Ramos (cell line): ENCODE data around the gene ST3GAL4.
"Not testable (repeated sequence)": the region's sequence is repeated elsewhere in the genome, so short reads cannot be mapped to it uniquely, and the experiment has no call there.

Experiments used
- in situ Hi-C: fragments of 300-500 bp; cut with MboI; formaldehyde crosslinking; loops from one replicate; pipeline ENCODE4 v1.14.3; 2022; ENCODE audit warnings: low sequenced_read_pairs; ENCODE audit not compliant: unreplicated experiment

ST3GAL4 gene

DNA sequence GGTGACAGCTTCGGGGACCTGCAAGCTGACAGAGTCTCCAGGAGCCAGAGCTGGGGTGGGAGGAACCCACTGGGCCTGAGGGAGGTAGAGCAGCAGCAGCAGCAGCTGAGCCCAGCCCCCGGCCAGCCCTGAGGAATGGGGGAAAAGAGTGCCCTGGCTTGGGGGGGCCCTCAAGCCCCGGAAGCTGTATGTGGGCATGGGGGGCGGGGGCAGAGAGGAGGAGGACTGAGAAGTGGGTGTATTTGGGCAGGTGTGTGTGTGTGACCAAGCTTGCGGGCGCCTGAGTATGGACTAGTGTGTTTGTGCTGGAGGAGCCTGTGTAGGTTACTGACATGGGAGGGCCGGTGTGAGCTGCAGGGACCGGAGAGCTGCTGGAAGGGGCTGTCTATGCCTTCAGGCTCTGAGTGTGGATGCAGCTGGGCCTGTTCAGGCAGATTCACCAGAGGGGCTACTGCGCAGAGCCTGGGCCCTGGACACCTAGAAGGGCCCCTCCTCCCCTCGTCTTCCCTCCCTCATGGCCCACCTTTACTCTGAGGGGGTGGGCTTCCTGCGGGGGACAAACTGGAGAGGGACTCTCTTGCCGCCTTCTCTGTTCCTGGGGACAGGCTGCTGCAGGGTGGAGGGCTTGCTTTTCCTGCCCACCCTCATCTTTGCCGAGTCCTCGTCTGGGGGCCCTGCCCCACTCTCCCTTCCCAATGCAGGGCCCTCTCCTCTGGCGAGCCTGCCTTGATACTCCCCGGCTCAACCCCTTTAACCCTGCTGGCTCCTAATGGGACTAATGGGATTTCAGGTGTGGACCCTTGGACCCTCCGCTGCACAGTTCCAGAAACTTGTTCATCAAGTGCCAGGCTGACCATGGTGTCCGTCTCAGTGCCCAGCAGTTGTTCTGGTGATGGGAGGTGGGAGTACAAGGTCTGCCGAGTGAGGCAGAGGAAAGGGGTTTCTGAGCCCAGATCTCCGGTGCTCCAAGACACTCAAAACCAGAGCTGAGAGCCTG is 28.2 kb downstream of the ST3GAL4 start:
- in situ Hi-C loops = no loop called here

- in situ Hi-C loops = no loop called here
Measured at GRCh38 chr11:126384449-126385070, 29.1 kb downstream of the ST3GAL4 start.

- in situ Hi-C loops = no loop called here
Measured at GRCh38 chr11:126385991-126386728, 30.7 kb downstream of the ST3GAL4 start.

GRCh38 chr11:126386729-126387071 is 31.2 kb downstream of the ST3GAL4 start:
- in situ Hi-C loops = not testable (repeated sequence)

DNA sequence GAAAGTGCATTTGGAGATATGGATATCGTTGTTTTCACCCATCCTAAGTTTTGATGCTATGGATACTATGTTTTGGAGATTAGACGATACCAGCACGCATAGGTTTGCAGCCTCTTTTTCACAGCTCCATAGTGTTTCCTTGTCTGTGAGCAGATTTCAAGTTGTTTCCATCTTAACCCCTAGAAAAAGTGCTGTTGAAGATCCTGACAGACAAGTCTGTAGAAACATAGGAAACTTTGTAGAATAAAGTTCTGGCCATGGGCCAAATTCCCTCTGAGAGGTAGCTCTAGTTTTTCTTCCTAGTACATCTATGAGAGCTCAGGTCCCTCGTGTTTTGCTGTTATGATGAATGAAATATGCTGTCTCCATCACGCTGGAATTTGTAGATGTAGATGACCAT is 32.4 kb downstream of the ST3GAL4 start:
- in situ Hi-C loops = no loop called here

DNA sequence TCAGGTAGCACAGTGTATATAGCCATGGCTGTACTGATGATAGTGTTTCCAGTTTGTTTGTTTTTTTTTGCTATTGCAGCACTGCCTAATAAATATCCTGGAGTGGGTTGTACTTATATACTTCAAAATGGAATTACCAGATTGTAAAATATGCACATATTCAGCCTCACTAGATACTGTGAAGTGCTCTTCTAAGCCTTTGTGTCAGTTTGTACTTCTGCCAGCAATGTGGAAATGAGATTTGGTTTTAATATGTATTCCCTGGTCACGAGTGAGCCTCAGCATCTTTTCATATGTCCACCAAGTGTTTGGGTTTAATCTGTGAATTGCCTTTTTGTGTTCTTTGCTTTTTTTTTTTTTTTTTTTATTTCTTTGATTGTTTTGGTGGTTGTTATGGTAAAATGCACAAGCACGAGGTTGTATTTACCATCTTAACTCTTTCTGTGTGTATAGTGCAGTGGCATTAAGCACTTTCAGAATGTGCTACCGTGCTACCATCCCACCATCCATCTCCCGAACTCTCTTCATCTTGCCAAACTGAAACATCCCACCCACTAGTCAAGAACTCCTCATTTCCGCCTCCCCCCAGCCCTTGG is 34.9 kb downstream of the ST3GAL4 start:
- in situ Hi-C loops = no loop called here

- in situ Hi-C loops = no loop called here
Measured at GRCh38 chr11:126391286-126391954, 35.9 kb downstream of the ST3GAL4 start.

DNA sequence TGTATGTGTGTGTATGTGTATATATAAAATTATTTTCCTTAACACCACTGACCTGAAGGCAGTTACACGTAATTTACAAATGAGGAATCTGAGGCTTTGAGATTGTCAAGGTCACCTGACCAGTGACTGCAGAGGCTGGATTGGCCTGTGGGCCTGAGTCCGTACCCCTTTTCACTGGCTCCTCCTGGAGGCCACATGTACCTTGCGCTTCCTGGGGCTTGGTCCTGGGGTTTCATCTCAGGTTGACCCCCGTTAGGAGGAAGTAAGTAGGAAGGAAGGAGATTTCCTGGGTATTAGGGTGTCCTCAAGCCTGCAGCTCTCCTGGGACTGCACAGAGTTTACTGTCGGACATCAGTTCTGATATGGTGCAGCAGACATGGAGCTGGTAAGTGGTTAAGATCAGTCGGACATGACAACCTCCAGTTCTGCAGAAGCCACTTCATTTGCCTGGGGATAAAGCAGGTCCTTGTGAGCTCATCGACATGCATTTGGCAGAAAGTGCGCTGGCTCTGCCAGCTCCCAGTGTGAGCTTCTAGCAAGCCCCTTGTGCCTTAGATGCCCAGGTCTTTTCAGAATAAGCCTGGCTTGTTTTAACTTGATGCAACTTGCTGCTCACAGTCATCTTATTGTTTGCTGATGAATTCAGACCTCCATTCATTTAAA is 36.6 kb downstream of the ST3GAL4 start:
- in situ Hi-C loops = no loop called here

- in situ Hi-C loops = no loop called here
Measured at GRCh38 chr11:126392633-126393013, 37.1 kb downstream of the ST3GAL4 start.

DNA sequence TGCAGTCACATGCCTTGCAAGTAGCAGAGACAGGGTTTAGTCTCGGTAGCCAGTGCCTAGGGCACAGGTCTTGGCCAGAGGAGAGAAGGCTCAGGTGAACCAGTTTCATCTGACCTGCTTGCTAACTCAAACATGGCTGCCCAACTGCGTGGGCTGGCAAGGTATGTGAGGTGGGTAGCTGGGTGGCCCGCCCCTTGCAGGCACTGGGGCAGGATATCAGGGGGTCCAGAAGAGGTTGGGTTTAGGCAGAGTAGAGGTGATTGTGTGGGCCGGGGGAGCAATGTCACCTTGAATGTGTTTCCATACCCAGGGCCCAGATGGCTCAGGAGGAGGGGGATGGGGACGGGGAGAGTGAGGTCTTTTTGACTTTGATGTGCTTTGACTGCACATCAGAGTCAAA is 37.7 kb downstream of the ST3GAL4 start:
- in situ Hi-C loops = no loop called here

GRCh38 chr11:126394036-126394435 is 38.5 kb downstream of the ST3GAL4 start:
- in situ Hi-C loops = no loop called here

DNA sequence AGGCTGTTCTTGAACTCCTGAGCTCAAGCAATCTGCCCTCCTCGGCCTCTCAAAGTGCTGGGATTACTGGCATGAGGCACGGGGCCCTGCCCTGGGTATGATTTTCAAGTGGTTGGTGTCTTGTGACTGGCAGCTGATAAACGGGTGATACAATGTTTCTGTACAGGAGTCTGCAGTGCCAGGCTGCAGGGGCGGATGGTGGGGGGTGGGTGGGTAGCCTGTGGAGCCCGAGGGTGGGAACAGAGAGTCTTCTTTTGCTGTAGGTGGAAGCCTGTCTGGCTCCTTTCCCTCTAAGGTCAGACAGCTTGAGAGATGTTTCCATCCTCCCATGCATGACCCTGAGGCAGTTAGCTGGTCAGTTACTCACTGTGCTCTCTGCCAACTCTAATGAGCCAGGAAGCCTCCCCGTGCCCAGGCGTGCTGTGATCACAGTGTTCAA is 39.2 kb downstream of the ST3GAL4 start:
- in situ Hi-C loops = not testable (repeated sequence)

DNA sequence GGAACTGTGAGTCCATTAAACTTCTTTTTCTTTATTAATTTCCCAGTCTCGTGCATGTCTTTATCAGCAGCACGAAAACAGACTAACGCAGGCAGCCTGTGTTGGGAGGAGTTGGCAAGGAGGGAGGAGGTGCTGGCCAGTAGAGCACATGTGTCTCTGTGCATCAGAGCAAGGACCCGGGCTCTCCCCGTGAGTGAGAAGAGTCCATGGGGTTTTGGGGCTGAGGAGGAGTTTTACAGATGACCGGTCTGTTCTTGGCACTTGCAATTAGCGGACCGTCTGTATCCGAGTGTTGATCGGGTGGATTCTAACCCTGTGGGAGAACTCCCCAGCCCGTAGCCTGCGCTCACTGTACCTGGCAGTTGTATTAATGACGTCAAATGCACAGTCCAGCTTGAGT is 40.3 kb downstream of the ST3GAL4 start:
- in situ Hi-C loops = not testable (repeated sequence)

DNA sequence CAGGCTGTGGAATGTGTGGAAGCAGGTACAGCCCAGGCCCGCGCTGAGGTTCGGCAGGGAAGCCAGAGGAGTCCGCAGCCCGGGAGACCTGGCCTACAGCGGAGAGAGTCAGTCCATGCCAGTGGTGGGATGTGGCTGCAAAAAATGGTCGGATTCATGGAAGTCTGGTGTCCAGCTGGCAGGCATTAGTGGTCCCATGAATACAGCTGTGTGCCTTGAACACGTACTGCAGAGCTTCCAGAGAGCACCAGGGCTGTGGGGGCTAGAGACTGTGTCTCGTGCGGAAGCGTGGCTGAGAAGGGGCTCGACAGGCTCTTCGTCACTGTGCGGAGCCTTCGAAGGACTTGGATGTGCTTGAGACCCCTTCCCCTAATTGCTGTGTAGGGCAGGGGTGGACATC is 40.8 kb downstream of the ST3GAL4 start:
- in situ Hi-C loops = not testable (repeated sequence)

DNA sequence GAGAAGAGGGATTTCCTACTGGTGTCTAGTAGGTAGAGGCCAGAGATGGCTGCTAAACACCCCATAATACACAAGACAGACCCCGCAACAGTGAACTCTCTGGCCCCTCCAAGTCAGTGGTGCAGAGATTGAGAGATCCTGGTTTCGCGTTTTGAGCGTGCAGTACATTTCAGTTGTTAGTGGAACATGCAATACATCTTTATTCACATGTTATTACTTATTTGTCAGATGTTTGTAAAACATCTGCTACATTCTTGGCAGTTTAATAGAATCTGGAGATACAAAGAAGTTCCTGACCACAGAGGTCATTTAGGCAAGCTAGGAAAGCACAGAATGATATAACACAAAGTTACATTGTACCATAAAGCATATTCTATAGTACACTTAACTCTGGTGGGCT is 41.5 kb downstream of the ST3GAL4 start:
- in situ Hi-C loops = no loop called here

DNA sequence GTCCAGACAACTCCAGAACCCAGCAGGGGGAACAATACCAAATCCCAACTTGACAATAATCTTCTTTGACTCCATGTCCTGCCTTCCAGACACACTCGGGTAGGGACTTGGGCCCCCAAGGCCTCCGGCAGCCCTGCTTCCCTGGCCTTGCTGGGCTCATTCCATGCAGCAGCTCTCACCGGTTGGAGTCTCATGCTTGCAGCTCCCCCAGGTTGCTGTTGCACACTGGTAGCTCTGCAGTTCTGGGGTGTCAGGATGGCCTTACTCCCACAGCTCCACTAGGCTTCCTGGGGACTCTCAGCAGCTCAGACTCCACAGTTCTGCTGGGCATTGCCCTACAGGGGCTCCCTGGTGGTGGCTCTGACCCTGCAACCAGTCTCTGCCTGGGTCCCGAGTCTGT is 42.8 kb downstream of the ST3GAL4 start:
- in situ Hi-C loops = no loop called here

DNA sequence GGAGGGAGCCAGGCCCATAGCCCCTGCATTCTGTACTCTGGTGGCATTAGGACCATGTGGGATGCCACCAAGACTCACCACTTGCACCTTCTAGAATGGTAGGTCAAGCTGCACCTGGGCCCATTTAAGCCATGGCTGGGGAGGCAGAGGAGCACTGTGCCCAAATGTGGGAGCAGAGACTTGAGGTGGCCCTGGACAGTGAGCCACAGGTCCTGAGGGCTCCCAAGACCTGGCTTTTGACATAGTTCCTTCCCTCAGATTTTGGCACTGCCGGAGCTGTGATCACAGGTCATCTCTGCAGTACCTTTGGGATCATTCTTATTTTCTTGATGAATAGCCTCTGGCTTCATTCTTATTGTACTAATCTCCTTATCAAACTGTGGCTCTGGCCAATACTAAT is 43.2 kb downstream of the ST3GAL4 start:
- in situ Hi-C loops = no loop called here

- in situ Hi-C loops = no loop called here
Measured at GRCh38 chr11:126400019-126400418, 44.5 kb downstream of the ST3GAL4 start.

DNA sequence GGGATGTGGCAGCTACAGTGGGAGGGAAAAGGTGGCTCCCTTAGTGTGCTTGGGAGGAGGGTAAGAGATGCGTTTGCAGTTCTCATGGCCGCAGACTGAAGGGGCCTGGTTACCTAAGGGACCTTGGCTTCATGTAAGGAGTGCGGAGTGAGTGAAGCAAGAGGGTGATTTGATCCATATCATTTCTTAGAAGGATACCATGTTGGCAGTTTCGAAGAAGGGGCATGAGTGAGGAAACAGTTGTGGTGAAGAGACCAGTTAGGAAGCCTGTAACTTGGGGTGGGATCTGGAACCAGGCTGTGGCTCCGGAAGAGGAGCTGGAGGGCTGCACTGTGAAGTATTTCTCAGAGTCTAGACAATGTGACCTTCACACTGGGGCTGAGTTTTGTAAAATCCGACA is 45.0 kb downstream of the ST3GAL4 start:
- in situ Hi-C loops = no loop called here
